ENCODE results near the gene HACD4.
A peak's percentile ranks its signal among the peaks of the same experiment; 100 is the strongest.

The HACD4 gene, protein sequence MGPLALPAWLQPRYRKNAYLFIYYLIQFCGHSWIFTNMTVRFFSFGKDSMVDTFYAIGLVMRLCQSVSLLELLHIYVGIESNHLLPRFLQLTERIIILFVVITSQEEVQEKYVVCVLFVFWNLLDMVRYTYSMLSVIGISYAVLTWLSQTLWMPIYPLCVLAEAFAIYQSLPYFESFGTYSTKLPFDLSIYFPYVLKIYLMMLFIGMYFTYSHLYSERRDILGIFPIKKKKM

GRCh38 chr9:21031091-21031807 is at the start of gene HACD4:
Gene HACD4 (minus strand): TSS chr9:21031640. CDS start chr9:21031590, 50 bp downstream.
- peak; percentile 62 for DNase-seq

DNA sequence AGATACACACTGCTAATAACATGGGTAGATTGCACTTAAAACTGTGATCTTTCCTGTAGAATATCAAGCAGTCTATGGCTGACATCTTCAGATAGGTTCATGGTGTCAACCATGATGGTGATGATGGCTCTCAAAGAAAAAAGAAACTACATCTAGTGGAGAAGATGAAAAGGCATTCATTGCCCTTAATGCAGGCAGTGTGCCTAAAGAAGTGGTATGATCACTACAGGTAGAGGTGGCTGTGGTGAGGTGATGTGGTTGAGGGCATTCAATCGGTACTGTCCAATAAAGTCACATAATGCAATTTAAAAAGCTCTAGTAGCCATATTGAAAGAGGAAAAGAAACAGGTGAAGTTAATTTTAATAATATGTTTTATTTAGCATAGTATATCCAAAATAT is 49.4 kb upstream of the HACD4 start:
- DNase-seq: no peak

GRCh38 chr9:21078702-21079101 is 47.3 kb upstream of the HACD4 start:
- DNase-seq: no peak

GRCh38 chr9:21077781-21078180 is 46.3 kb upstream of the HACD4 start, which contains the start of gene IFNB1:
Gene IFNB1 (minus strand): TSS chr9:21077942. CDS start chr9:21077869, 73 bp downstream.
- no peak for DNase-seq

GRCh38 chr9:21075484-21075883 is 44.0 kb upstream of the HACD4 start:
- DNase-seq: no peak

DNA sequence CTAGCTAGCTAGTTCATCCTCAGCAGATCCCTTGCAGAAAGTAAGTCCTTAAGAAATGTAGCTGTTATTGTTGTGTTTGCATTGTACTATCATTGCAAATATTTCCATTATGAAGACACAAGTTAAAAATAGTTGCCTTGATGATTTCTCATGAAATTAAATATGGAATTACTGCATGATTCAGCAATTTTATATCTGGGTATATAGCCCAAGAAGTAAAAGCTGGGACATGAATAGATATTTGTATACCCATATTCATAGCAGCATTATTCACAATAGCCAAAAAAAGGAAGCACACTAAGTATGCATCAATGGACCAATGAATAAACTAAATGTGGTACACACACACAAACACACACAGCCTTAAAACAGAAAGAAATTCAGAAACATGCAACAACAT is 39.5 kb upstream of the HACD4 start:
- DNase-seq: no peak

DNA sequence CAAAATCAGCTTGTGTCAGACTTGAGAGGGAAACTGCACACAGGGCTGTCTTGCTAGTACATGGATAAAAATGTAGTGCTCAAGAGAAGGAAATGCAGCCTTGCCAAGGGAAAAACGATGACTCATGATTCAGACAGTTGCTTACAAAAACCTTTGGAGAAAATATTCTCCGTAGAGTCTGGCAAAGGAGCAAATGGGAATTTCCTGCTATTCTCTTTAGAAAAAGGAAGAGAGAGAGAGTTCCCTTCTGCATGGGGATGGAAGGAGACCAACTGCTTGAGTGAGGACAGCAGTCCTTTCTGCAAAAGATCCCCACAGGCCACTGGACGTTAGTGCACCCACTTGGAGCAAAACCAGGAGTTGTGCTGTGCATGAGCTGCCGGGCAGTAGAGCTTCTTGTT is 38.7 kb upstream of the HACD4 start:
- no peak for DNase-seq

DNA sequence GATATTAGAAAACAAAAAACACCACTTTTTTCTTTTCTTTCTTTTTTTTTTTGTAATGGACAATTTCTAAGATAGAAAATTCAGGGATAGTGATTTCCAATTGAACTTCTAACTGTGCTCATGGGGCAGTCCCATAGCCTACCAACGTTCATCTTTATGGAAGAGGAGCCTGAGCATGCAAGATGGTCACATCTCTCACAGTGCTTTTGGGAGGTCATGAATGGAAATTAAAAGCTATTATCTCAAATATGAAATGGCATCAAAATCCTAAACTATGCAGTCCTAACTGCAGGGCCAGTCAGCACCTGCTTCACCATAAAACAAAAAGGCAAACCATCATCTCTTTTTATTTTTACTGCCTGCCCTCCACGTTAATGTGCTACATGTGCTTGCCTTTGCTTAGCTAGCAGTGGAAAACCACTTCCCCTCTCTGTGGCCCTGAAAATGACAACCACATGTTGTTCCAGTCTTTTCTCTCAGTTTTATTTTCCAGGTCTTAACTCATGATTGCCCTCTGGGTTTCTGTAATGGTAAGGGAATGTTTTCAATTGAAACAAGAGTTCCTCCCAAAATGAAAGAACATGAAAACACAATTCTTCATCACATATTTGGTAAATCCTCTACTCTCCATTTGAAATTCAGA is 29.6 kb upstream of the HACD4 start:
- DNase-seq: no peak

GRCh38 chr9:21056931-21057330 is 25.5 kb upstream of the HACD4 start:
- no peak for DNase-seq

GRCh38 chr9:21053851-21054250 is 22.4 kb upstream of the HACD4 start:
- no peak for DNase-seq

DNA sequence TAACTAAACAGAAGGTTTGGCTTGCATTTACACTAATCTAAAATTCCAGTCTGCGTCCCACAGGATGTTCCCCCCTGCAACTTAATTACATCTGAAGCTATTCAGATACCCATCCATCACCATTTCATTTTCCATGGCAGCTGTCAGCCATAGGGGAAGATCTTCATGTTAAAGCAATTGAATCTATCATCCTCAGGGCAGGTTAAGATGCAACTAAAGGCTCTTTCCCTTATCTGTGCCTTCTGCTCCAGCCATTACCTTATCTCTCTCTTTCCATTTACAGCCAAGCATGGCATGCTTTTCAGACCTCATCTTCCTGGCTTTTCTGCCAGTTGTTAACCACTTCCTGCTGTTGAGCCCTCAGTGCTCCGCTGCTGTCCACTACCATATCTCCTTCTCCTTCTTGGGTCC is 15.8 kb upstream of the HACD4 start:
- DNase-seq: no peak

- DNase-seq: no peak
Observed at GRCh38 chr9:21043841-21044240, 12.4 kb upstream of the HACD4 start.

DNA sequence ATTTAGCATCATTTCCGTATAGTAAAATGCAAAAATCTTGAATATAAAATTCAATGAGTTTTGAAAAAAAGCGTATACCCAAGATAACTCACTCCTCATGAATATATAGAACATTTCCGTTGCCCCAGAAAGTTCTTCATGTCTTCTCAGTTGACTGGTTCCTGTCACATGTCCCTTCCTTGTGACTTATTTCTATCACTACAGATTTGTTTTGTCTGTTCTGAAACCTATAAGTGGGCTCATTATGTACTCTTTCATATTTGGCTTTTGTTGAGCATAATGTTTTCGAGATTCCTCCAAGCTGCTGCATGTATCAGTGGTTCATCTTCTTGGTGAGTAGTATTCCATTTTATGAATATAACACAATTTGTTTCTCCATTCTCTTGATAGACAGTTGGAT is 11.0 kb upstream of the HACD4 start:
- no peak for DNase-seq

DNA sequence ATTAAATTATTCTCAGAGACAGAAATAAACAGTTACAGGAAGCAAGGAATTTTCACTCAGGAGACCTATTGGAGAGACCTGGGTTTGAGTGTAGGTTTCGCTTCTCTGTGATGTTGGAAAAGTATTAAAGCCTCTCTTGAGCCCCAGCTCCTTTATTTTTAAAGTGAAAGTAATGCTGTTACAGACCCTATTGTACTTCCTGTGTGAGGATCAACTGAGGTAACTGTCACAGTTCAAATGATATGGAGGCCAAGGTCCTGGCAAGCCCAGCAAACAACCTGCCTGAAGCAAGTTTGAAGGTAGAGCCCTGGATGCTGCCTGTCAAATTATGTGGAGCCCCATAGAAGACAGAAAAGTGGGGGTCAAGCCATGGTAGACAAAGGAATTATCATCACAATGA is 7.9 kb upstream of the HACD4 start:
- DNase-seq: no peak

DNA sequence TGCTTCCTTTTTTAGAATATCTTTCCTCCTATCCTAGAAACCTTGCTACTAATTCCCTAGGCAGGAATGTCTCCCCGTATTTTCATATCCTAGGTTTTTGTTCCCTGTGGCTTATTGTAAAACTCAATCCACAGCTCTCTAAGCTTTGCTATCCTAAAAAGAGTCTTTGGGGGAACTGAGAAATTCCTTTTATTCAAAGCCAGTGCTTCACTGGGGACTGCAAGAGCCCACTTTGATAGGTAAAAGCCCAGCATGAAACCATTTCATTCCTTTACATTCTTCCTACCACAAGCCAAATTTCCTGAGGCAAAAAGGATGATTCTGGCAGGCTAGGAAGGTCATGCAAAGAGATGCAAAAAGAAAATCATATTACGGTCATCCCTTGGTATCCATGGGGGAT is 5.8 kb upstream of the HACD4 start:
- DNase-seq: no peak

GRCh38 chr9:21031808-21032183 is 356 bp upstream of the HACD4 start:
- no peak for DNase-seq

GRCh38 chr9:21030389-21031035 is 928 bp downstream of the HACD4 start:
- DNase-seq: peak; percentile 23

GRCh38 chr9:21029661-21030060 is 1.8 kb downstream of the HACD4 start:
- no peak for DNase-seq

DNA sequence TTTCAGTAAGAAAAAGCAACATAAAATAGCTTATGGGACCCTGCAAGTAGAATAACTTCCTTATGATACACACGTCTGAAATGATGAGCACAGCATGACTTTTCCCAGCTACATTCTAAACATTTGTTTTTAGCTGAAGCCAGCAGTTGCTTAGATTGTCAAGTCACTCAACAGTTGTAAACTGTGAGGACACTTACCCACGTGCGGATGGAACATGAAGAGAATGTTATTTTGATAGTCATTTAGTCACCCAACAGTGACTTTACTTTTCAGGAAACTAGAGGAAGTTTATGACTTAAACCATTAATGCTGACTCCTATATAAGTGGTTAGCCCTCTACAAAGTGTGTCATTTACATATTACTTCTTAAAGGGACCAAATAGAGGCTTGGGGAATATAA is 3.0 kb downstream of the HACD4 start:
- no peak for DNase-seq

GRCh38 chr9:21027295-21027694 is 4.1 kb downstream of the HACD4 start:
- DNase-seq: no peak

DNA sequence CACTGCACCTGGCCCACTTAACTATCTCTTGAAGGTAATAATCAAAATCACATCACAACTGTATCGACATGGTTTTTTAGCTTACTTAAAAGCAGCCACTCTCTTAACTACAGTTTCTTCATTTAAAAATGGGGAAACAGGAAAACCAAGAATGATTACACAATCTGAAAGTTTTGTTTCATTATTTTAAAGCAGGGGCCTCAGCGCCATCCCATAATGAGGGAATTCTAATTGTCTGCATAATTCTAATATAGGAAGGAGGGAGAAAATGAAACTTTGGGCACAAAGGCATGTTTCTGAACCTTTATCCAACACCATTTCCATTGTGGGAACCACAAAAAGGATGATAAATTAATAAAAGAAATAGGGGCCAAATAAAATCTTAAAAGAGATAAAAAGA is 7.6 kb downstream of the HACD4 start:
- no peak for DNase-seq

- no peak for DNase-seq
Observed at GRCh38 chr9:21018177-21018576, 13.3 kb downstream of the HACD4 start.

DNA sequence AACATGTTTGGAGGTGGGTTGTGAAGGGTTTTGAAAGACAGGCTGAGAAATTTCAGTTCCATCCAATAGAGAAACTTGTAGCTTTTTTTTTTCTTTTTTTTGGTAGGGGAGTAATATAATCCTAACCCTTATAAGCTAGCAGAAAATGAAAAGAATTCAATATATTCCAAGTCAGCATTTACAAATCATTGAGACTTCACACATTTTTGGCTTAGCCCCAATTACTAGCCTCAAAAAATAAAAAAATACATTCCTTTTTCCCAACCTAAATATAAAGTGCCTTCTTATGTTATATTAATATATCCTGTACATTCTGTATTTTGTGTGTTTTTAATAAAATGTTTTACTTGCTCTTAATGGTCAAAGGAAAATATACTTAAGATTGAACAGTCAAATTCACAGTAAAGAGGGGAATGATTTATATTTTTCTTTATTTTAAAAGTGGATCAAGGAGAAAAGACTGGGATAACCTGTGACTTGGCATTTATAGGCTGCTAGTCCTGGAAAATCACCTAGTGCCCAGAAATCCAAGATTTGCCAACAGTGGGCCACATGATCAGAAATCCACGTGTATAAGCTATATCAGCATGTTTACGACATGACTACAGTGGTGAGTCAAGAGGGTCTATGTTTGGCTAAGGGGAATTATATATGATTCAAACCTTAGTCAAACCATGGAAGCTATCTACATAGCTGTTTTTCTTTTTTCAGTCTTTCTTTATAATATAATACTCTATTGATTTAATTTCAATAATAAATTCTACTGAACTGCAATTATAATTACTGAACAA is 14.5 kb downstream of the HACD4 start:
- DNase-seq: no peak
